NCI-H1417 treated with DMSO at 0.1 percent for 48 hours (cell line): Measurements from ENCODE around the gene SRCAP.
"Not testable (repeated sequence)": the region's sequence is repeated elsewhere in the genome, so short reads cannot be mapped to it uniquely, and the experiment has no call there.

Experiments used
- DNase-seq: peaks from one replicate; lab custom pipeline; 2025; lab: John Stamatoyannopoulos, UW

The SRCAP gene

GRCh38 chr16:30699615-30700099 lies 686 bp downstream of the SRCAP start:
- no peak for DNase-seq

DNA sequence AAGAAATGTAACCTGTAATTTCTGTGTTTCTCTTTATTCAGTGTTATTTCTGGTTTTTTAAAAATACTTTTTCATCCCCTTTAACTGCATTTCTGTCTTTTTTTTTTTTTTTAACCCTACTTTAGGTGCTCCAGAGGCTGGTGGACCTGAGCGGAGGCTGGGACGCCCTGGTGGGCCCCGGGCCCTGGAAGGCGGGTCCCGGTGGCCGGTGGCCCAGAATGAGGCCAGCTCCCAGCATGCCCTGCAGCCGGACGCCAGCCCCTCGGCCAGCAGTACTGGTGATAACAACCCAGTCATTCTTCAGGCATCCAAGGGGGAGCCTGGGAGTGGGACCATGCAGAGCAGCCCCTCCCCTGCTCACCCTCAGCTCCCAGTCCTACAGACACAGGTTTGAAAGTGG lies 1.5 kb downstream of the SRCAP start:
- DNase-seq = no peak

GRCh38 chr16:30700971-30701370 lies 2.0 kb downstream of the SRCAP start:
- DNase-seq = no peak

- DNase-seq = not testable (repeated sequence)
These were observed 4.1 kb downstream of the SRCAP start for GRCh38 chr16:30703071-30703470.

GRCh38 chr16:30703971-30704370 lies 5.0 kb downstream of the SRCAP start:
- no peak for DNase-seq

GRCh38 chr16:30706046-30706445 lies 7.1 kb downstream of the SRCAP start:
- no peak for DNase-seq

DNA sequence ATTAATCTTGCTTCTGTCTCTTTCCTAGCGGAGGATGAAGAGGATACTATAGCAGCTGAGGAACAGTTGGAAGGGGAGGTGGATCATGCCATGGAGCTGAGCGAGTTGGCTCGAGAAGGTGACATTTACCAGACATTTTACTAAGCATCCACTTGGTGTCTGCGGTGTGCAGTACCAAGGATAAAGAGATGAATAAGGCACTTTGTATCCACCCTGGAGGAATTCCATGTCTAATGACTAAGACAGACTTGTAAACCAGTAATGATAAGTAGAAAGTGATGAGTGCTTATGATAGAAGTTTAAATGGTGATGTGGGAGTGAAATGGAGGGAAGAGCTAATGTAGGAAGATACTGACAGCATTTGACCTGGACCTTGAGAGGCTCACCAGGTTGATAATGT lies 12.0 kb downstream of the SRCAP start:
- no peak for DNase-seq

GRCh38 chr16:30711712-30712111 lies 12.7 kb downstream of the SRCAP start:
- no peak for DNase-seq

DNA sequence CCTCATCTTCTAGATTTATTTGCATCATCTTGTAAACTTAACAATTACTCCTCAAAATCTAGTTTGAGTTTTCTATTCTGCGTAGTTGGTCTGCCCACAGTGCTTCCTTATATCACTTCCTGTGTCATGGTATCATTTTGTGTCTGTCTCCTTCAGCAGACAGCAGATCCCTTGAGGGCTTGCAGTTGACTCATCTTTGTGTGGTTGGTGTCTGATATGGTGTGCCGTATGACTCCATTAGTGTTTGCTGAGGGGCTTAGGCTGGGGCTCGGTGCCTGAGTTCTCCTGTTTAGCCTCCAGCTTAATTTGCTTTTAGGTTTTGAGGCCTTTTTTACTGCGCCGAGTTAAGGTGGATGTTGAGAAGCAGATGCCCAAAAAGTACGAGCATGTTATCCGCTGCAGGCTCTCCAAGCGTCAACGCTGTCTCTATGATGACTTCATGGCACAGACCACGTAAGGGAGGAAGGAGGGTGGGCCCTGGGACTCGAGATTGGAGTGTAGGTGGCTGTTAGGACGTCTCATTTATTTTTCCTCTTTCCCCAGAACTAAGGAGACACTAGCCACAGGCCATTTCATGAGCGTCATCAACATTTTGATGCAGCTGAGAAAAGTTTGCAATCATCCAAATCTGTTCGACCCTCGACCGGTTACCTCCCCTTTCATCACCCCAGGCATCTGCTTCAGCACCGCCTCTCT lies 16.9 kb downstream of the SRCAP start:
- no peak for DNase-seq

DNA sequence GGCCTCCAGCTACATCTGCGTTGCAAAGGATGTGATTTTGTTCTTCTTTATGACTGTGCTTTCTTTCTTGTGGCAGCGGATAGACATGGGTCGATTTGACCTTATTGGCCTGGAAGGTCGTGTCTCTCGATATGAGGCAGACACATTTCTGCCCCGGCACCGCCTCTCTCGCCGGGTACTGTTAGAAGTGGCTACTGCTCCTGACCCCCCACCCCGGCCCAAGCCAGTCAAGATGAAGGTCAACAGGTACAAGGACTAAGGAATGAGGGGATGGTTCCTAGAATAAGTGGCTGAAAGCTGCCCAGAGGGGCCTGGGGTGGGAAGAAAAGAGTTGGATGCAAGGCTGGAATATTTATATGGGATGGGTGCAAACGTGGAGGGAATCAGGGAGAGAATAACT lies 21.1 kb downstream of the SRCAP start:
- no peak for DNase-seq

GRCh38 chr16:30720694-30721093 lies 21.7 kb downstream of the SRCAP start:
- DNase-seq = no peak

- no peak for DNase-seq
These were observed 22.2 kb downstream of the SRCAP start for GRCh38 chr16:30721167-30721566.

GRCh38 chr16:30721606-30722005 lies 22.6 kb downstream of the SRCAP start:
- no peak for DNase-seq

DNA sequence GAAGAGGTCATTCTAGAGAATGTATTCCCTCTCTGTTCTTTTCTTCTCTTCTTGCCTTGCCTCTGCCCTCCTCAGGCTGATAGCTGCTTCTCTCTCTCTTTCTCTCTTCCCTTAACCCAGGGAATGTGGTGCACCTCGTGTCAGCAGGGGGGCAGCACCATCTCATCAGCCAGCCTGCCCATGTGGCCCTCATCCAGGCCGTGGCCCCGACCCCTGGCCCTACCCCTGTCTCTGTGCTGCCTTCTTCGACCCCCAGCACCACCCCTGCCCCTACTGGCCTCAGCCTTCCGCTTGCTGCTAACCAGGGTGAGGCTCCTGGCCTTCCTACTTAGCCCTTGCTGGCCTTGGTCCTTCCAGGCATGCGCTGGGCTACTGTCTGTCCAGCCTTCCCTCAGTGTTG lies 23.5 kb downstream of the SRCAP start:
- no peak for DNase-seq

DNA sequence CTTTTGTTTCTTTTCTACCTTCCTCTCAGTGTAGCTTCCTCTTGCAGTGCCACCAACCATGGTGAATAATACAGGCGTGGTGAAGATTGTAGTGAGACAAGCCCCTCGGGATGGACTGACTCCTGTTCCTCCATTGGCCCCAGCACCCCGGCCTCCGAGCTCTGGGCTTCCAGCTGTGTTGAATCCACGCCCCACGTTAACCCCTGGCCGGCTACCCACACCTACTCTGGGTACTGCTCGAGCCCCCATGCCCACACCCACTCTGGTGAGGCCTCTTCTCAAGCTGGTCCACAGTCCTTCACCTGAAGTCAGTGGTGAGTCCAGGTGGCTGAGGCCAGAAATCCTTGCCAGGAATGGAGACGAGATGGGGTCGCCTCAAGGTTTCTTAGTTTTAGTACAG lies 23.9 kb downstream of the SRCAP start:
- no peak for DNase-seq

DNA sequence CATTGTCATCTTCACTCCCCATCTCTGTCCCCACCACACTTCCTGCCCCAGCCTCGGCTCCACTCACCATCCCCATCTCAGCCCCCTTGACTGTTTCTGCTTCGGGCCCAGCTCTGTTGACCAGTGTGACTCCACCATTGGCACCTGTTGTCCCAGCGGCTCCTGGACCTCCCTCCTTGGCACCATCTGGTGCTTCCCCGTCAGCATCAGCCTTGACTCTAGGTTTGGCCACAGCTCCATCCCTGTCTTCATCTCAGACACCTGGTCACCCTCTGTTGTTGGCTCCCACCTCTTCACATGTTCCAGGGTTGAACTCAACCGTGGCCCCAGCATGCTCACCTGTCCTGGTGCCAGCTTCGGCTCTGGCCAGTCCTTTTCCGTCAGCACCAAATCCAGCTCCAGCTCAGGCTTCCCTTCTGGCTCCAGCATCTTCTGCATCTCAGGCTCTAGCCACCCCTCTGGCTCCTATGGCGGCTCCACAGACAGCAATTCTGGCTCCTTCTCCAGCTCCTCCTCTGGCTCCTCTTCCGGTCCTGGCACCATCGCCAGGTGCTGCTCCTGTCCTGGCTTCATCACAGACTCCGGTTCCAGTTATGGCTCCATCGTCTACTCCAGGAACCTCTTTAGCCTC lies 24.9 kb downstream of the SRCAP start:
- DNase-seq = no peak

- no peak for DNase-seq
These were observed 25.9 kb downstream of the SRCAP start for GRCh38 chr16:30724641-30725417.

DNA sequence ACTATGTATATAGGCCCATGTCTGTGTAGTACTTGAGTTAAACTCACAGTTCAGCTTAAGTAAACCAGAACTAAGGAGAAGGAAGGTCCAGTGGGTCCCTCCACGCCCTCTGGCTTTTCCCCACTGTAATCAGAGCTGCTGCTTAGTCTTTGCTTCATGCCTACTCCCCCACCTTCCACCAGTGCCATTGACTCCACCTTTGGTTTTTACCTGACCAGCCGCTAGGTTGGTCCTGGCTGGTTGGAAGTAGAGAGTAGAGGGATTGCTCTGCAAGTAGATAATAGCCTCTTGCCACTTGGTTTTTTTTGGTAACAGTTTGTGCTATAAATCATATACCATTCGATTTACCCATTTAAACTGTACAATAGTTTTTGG lies 26.4 kb downstream of the SRCAP start:
- DNase-seq = no peak

GRCh38 chr16:30728321-30728720 lies 29.4 kb downstream of the SRCAP start:
- no peak for DNase-seq

DNA sequence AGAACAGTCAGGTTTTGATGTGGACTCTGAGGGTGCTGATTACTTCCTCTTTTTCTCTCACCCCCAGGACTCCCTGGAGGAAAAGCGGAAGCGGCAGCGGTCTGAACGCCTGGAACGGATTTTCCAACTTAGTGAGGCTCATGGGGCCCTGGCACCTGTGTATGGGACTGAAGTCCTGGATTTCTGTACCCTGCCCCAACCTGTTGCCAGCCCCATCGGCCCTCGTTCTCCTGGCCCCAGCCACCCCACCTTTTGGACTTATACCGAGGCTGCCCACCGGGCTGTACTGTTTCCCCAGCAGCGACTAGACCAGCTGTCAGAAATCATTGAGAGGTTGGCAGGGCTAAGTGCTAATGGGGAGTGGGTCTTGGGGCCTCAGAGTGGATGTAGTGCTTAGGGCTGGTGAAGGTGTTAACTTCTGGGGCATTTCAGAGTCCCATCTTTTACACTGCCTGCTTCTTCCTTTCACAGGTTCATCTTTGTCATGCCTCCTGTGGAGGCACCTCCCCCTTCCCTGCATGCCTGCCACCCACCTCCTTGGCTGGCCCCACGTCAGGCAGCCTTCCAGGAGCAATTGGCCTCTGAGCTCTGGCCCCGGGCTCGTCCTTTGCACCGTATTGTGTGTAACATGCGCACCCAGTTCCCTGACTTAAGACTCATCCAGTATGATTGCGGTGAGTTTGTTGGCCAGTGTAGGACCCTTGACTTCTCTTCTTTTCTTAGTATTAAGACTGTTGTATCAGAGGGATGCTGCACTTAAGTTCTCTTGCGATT lies 30.1 kb downstream of the SRCAP start:
- no peak for DNase-seq

DNA sequence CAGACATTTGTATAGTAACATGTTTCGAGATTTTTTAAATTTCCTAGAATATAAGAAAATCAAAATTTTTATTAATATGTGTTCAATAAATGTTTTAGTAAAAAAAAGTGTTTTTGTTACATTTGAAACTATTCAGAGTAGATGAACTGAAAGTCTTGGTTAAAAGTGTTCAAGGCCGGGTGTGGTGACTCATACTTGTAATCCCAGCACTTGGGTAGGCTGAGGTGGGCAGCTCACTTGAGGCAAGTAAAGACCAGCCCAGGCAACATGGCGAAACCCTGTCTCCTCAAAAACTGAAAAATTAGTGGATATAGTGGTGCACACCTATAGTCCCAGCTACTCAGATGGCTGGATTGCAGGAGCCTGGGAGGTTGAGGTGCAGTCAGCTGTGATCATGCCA lies 32.4 kb downstream of the SRCAP start:
- DNase-seq = no peak
